ENCODE measurements around the gene RALGPS1. TPM values are rescaled to one million over a fixed set of nuclear protein-coding genes. Genes with fewer than 3 reads are reported as not detected.
A peak's percentile ranks its signal among the peaks of the same experiment; 100 is the strongest.

The RALGPS1 gene
- polyA plus RNA-seq, 1 donor, result 6.7 TPM

- no peak for DNase-seq
Observed at GRCh38 chr9:127229691-127230417, 315.3 kb downstream of the RALGPS1 start.

DNA sequence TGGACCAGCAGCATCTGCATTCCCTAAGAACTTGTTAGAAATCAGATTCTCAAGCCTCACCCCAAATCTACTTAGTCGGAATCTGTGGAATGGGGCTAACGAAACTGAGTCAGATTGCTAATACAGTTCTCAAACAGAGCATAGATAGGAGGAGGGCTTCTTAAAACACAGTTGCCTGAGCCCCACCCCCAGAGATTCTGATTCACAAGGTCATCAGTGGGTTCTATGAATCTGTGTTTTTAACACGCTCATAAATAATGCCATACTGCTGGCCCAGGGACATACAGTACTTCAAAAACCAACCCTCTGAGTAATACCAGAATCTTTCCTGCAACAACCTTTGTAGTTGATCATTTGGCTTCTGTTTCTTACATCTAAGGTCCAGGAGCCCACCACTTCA is 317.1 kb downstream of the RALGPS1 start:
- no peak for DNase-seq

GRCh38 chr9:127232833-127233549 is 318.4 kb downstream of the RALGPS1 start:
- DNase-seq, result no peak

DNA sequence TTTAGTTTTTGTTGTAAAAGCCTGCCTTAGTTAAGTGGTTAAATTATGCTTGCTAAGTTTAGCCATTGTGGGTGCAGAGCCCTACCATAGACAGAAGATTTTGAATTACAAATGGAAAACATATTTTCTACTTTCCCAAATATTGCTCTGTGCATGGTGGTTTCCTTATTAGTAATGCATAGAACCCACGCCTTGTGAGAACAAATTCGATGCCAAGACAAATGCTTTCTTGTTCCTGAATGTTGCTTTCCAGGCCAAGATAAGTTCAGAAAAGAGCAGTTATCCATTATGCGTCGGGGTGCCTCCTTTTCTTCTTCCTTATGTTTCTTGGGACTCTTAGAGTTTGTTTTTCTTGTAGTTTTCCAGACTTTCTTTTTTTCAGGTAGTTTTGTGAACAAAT is 319.0 kb downstream of the RALGPS1 start:
- DNase-seq, result no peak

GRCh38 chr9:127233989-127234388 is 319.4 kb downstream of the RALGPS1 start:
- no peak for DNase-seq

- DNase-seq, result no peak
Observed at GRCh38 chr9:127237801-127238200, 323.2 kb downstream of the RALGPS1 start.

GRCh38 chr9:127241354-127241753 is 326.8 kb downstream of the RALGPS1 start:
- DNase-seq, result no peak

GRCh38 chr9:127244609-127245601 is 330.3 kb downstream of the RALGPS1 start:
- peak; percentile 97 for DNase-seq

DNA sequence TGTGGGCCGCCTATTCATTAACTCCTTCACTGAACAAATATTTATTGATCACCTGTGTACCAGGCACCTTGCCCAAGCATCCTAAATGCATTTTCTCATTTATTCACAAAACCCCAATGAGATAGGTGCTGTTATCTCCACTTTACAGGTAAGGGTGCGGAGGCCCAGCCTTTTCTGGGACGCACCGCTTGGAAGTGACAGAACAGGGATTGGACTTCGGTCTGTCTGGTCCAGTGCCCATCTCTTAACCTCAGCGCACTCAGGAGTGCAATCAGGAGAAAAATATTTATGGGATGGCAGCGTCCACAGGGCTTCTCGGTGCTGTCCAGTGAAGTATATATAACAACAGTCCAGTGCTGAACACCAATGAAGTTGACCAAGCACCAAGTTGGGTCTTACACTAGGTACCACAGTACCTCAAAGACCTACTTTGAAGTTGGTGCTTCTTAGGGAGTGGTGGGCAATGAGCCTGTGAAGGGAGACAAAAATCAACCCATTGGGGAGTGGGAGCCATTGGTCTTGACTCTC is 331.1 kb downstream of the RALGPS1 start:
- DNase-seq, result no peak

DNA sequence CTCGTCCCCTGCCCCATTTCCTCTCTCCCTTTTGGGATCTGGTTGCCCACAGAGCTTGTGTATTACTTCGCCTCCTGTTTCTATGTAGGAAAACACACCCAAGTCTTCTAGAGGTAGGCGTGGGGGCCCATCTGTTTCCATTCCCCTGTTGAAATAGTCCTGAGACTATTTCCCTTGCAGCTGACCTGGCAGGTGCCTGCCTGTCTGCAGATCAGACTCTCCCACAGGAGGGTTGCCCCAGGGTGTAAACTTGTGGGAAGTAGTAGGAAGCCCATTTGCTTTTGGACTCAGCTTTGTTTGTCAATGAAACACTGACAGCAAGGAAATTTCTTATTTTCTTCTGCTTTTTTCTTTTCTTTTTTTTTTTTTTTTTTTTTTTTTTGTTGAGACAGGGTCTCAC is 333.7 kb downstream of the RALGPS1 start:
- no peak for DNase-seq

GRCh38 chr9:127249877-127250276 is 335.3 kb downstream of the RALGPS1 start:
- no peak for DNase-seq

GRCh38 chr9:127250896-127251391 is 336.4 kb downstream of the RALGPS1 start:
- no peak for DNase-seq

DNA sequence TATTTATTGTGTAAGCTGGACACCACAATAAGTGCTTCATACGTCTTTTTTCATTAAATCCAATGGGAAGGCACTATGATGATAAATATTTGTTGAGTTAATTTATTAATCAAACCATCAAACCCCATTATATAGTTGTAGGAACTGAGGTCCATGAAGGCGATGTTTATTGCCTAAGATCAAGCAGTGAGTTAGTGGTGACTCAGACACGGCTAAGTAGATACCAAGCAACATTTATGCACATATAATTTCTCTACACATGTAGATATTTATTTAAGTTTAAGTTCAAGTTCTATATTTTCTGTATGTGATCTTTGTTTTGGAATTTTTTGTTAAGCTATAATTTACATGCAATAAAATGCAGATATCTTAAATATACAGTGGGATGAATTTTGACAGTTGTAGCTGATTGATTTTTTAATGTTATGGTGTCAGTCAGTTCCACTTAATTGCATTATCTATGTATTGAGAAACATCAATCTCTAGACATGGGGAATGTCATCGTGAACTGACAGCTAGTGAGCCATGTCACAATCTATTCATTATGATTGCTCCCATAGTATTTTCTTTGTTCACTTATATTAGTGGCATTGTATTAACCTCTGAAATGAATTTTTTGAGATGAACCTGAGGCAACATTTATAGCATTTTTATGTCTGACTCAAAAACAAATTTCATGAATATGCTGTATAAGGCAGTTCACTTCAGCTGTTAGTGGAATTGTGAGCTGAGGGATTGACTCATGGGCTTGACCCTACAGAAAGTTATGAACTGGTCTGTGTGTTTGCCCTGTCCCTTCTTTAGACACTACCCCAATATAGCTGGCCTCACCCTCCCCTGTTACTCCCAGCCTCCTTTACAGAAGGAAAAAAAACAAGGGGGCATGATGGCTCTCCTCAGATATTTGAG is 338.1 kb downstream of the RALGPS1 start:
- DNase-seq, result no peak

- no peak for DNase-seq
Observed at GRCh38 chr9:127253446-127253845, 338.9 kb downstream of the RALGPS1 start.

- no peak for DNase-seq
Observed at GRCh38 chr9:127255692-127256091, 341.1 kb downstream of the RALGPS1 start.

GRCh38 chr9:127256324-127256723 is 341.7 kb downstream of the RALGPS1 start:
- no peak for DNase-seq

GRCh38 chr9:127258606-127259471 is 344.3 kb downstream of the RALGPS1 start:
- no peak for DNase-seq

- DNase-seq, result no peak
Observed at GRCh38 chr9:127262602-127263001, 348.0 kb downstream of the RALGPS1 start.

DNA sequence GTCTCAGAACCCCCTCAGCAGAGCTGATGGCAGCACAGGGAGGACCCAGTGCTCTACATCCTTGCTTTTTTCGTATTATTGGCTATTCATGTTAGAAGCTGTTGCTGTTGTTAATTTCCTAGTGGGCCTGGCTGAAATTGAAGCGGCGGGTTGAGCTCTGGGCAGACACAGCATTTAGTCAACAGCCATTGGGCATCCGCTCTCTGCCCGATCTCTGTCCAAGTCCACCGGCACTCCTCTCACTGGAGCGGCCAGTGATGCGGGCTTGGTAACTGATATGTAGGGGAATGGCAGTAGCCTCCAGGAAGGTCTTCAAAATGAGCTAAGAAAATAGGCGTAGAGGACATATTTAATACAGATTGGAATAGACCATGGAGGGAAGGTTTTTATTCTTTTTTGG is 348.7 kb downstream of the RALGPS1 start:
- no peak for DNase-seq

DNA sequence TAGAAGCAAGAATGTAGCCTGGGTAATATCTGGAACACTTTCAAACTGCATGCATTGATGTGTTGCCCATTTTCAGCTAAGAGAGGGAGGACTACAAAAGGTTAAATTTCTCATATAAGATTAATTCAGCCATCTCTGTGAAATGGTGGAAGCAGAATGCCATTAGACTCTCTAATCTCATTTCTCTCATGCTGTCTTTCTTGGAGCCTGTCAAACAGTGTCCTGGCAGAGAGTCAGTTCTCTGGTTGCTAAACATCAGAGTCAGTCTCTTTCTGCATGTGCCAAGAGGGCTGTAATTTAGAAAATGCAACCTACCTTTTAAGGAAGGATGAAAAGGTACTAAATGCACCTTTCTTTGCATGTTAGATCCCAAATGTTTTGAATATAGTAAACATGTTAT is 349.1 kb downstream of the RALGPS1 start:
- DNase-seq, result no peak

Data from hindlimb muscle (tissue), 1 donor.